GM18502 (cell line): ENCODE results near the gene NUB1.

Experiments
- ATAC-seq: cut with Tn5 transposase; IDR thresholded peaks from one replicate; pipeline ENCODE4 v1.9.1; 2021; ENCODE audit warnings: mild to moderate bottlenecking; ENCODE audit not compliant: unreplicated experiment, poor library complexity

Gene NUB1

DNA sequence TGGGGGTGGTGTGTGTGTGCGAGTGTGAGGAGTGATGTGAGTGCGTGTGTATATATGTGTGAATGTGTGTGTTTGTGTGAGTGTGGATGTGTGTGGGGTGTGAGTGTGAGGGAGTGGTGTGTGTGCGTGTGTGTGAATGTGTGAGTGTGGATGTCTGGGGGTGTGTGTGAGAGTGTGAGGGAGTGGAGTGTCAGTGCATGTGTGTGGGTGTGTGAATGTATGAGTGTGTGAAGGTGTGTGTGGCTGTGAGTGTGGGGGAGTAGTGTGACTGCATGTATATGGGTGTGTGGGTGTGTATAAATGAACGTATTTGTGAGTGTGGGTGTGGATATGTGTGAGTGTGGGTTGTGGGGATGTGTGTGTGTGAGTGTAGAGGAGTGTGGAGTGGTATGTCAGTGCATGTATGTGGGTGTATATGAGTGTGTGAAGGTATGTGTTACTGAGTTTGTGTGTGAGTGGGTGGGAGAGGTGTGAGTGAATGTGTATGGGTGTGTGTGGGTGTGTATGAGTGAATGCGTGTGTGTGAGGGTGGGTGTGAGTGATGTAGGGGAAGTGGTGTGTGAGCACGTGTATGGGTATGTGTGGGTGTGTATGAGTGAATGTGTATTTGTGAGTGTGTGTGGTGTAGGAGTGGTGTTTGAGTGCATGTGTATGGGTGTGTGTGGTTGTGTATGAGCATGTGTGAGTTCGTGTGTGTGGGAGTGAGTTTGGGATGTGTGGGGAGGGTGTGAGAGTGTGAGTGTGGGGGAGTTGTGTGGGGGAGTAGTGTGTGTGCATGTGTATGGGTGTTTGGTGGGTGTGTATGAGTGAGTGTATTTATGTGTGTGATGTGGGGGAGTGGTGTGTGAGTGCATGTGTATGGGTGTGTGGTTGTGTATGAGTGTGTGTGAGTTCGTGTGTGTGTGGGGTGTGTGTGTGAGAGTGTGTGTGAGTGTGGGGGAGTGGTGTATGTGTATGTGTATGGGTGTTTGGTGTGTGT, 28.5 kb upstream of the NUB1 start:
- ATAC-seq = no peak

DNA sequence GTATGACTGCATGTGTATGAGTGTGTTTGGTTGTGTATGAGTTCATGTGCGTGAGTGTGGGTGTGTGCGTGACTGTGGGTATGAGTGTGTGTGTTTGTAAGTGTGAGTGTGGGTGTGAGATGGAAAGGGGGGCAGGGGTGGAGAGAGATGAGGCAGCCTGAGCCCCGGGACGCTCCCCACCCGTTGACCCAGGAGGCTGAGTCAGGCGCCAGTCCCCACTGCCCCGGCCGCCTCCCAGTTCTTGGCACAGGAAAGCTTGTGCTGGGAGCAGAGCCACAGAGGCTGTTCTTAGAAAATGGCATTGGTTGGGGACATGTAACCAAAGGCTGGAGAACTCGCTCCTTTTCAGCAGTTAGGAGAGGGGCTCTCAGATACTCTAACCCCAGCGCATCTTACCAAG, 27.8 kb upstream of the NUB1 start:
- no peak for ATAC-seq

DNA sequence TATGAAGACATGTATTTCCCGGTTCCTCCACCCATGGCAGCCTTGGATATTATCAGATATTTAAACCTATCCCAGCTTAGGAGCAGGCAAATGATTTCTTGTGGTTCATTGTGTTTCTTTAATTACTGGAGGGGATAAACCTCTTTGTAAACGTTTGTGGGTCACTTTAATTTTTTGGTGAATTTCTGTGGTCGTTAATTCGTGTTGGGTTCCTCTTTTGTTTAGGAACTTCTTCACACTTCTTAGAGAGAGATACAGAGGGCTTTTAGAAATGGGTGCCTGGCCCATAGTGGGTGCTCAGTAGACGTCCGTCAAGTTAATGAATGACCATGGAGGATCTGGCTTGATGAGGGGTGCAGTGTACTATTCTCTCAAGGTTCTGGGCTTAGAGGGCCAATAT, 27.2 kb upstream of the NUB1 start:
- ATAC-seq = no peak

DNA sequence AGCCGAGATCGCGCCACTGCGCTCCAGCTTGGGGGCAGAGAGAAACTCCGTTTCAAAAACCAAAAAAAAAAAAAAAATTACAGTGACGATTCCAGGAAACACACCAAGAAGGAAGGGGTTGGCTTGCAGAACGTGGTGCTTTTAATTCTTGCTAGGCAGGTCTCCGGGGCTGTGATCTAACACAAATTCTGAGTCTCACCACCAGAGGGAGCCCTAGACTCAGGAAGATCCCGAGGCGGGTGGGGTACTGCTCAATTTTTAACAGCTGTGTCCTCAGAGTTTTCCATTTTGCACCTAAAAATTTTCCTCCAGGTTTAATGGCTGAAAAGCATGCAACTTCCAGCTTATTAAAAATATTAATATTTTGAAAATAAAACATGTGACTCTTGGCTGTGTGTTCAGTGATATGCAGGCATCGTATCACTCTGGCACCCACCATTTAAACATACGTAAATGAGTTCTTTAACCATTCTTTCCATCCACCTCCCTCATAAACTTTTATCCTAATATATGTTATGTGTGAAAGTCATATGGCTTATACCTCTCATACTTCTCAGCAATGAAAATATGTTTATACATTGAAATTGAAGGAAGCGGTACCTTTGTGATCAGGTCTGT, 26.5 kb upstream of the NUB1 start:
- no peak for ATAC-seq

DNA sequence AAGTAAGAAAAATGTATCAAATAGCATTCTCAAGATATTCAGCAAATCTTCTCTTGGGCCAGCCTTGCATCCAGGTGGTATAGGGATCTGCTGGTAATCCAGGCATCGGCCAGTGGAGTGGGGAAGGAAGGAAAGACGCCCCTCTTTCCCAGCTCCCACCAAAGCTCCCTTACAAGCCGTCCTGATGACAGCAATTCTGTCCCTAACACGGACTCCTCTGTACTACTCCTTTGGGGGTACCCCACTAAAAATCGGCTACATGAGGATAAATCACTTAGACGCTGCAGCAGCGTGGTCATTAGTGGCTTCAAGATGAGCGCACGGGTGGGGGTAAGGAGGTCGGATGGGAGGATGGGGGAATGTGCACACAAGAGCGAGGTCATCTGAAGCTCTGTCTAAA, 24.7 kb upstream of the NUB1 start:
- no peak for ATAC-seq

DNA sequence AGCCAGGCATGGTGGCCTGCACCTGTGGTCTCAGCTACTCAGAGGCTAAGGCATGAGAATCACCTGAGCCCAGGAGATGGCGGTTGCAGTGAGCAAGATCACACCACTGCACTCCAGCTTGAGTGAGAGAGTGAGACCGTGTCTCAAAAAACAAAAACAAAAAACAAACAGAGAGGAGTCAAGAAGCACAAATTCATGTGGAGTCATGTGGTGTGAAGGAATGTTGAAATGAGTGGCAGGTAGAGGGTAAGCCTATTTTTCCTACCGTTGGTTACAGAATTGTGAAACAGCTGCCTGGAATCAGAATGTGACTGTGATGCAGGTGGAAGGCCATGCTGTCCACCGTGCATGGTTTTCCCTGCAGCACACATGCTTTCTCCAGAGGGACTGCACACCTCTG, 23.7 kb upstream of the NUB1 start:
- ATAC-seq = no peak

DNA sequence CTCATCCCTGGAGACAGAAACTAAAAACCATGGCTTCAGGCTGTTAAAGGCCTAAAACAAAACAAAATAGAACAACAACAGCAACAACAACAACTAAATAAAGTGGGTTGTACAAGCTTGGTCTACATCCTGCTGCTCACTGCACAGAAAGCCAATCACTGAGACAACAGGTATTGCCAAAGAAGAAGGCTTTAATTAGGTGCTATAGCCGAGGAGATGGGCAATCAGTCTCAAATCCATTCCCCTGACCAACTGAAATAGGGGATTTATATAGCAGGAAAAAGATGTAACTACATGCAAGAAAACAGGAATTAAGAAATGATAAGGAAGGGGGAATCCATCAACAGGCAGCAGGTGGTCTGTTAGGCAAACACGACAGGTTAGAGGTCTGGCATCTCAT, 22.4 kb upstream of the NUB1 start:
- no peak for ATAC-seq

DNA sequence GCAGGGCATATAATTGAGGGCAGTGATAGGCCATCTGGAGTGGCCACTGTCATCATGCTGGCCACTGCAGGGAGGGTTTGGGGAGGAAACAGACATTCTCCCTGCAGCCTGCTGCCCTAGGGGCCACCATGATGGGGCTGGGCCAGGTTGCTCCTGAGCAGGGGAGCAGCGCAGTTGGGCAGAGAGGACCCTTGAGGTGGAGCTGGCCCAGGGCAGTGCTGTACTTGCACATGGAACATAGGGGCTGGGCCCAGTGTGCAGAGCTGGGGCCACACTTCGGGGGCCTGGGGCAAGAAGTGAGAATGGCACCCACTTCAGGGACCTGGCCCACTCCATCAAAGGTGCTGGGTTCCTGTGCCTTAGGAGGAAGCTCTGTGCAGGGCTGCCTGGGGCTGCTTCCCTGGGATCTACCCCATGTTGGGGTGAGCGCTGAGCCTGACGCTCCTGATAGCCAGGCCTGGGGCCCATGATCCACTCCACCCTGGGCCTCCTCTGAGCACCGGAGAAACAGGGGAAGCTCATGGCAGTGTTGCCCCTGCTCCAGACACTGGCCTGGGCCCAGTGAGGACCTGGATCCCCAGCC, 21.3 kb upstream of the NUB1 start:
- no peak for ATAC-seq

DNA sequence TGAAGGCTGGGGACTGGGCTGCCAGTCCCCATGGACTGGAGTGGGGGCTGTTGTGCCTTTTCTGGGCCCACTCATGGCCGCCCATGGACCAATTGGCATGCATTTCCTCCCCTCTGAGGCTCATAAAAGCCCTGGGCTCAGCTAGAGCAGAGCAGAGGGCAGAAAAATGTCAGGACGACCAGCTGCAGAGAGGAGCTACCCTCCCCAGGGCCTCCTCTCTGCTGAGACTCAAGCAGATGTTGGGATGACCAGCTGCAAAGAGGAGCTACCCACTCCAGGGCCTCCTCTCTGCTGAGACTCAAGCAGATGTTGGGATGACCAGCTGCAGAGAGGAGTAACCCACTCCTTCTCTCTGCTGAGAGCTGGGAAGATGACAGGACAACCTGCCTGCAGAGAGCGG, 20.3 kb upstream of the NUB1 start:
- ATAC-seq = no peak

DNA sequence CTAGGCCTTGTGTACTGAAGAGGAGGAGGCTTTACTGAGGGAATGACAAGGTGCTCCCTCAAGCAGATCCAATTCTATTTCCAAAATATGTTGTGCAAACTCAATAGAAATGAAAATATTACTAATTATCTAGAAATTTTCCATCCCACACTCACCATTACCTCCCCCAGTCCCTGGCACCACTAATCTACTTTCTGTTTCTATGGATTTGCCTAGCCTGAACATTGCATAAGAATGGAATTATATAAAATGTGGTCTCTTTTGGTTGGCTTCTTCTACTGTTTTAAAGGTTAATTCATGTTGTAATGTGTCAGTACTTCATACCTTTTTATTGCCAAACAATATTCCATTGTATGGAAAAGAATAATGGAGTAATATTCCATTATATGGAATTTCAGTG, 18.7 kb upstream of the NUB1 start:
- no peak for ATAC-seq

DNA sequence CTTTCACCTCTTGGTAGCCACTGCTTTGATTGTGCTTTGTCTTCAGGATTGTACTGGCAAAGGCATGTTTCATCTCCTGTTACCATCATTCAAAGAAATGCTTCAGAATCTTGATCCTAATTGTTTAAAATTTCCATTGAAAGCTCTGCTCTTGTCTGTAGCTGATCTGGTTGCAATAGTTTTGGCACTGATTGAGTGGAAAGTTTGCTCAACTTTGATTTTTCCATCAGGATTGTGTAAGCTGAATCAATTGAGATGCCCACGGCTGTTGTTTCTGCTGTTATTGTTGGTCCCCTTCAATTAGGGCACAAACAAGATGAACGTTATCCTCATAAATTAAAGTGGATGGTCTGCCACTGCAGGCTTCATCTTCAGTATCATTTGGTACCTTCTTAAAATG, 14.6 kb upstream of the NUB1 start:
- no peak for ATAC-seq

DNA sequence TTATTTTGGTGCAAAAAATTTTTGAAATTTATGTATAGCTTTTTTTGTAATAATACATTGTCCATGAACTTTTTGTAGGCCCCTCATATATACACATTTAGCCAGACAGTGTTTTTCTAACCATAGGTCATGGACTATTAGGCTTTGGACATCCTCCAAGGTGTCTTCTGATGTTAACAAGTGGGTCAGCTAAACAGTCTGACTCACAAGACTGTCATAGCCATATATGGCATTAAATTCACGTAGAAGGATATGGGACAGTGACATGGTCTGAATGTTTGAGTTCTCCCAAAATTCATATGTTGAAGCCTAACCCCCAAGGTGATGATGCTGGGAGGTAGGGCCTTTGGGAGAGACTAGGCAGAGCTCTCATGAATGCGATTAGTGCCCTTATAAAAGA, 14.0 kb upstream of the NUB1 start:
- no peak for ATAC-seq

DNA sequence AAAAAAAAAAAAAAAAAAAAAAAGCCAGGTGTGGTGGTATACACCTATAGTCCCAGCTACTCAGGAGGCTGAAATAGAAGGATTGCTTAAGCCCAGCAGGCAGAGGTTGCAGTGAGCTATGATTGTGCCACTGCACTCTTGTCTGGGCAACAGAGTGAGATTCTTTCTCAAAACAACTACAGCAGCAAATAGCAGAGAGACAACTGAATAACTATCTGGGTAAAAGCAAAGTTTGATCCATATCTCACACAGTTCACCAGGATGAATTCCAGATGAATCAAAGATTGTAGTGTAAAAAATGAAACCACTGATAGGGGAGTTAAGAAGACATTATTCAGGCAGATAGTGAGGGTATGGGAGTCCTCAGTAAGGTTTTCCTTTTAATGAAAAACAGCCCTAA, 11.4 kb upstream of the NUB1 start:
- ATAC-seq = no peak

DNA sequence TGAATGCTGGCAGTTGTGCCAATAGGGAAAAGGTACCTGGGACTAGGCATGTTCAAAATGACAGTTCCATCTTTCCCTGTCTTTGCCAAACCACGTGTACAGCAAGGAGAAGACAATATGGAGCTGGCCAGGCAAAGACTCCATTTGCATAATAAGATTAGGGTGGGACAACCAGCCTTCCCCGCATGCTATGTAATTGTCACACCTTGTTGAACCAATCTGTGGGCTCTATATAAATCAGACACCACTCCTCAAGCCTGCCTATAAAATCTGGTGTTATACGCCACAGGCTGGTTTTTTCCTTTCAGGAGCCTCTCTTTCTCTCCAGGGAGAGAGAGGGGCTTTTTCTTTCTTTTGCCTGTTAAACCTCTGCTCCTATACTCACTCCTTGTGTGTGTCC, 11.0 kb upstream of the NUB1 start:
- ATAC-seq = no peak

DNA sequence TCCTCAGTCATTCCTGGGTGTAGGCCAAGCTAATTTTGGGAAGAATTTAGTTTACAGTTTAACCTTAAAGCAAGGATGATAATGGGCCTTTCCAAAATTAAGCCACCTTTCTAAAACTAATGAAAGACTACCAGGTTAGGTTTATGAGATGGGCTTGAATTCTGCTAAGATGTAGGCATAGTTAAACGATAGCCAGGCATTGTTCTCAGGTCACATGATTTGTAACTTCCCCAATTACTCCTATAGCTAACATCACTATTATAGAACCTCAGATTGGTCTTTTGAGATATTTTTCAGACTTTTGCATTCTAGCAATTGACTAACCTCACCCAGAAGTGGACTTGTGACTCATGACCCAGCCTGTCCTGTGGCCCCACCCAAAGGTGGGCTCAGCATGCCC, 7.0 kb upstream of the NUB1 start:
- ATAC-seq = no peak

DNA sequence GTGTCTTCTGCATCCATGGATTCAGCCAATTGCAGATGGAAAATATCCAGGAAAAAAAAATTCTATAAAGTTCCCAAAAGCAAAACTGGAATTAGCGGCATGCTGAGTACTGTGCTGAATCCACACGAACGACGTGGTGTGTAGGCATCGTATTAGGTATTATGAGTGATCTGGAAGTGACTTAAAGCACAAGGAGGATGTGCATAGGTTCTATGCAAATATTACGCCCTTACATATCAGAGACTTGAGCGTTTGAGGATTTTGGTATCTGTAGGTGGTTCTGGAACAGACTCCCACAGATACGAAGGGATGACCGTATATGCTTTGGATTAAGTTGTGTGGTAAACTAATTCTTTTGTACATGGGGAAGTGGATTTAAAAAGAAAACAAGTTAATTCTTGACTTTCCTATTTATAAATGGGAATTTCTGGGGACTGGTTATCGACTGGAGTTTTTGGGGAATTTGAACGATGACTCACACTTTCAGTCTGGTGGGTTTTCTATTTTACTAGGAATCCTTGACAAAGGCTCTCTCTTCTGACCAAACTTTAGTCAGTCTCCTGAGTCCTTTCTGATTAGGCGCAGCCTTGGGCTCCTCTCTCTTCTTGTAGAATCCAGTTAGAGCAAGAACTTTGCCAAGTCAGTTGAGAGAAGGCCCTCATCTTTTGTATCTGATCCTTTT, 5.4 kb upstream of the NUB1 start:
- ATAC-seq = no peak

DNA sequence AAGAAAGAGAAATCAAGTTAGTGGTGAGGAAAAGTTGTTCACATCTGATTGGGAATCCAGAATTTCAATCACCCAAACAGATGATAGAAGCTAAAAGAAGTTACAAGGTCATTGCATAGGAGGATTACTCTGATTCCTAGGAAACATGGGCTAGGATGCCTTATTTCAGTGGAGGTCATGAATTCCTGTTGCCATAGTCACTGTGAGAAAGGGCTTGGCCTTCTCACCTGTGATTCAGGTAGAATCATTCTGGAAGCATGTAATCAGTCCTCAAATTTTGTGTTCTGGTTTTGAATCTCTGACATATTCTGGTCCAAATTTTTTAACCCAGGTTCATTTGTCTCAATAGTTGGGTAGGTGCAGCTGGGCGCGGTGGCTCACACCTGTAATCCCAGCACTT, 4.3 kb upstream of the NUB1 start:
- ATAC-seq = no peak

DNA sequence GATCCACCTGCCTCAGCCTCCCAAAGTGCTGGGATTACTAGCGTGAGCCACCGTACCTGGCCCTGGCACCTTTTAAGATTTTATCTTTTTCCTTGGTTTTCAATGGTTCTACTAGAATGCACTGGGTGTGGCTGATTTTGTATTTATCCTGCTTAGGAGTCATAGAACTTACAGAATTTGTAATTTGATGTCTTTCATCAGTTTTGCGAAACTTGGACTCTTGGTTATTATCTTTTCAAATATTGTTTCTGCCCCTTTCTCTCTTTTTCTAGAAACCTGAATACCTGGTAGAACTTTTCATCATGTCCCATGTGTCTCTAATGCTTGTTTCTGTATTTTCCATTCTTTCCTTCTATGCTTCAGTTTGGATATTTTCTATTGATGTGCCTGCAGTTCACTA, 2.8 kb upstream of the NUB1 start:
- ATAC-seq = no peak

DNA sequence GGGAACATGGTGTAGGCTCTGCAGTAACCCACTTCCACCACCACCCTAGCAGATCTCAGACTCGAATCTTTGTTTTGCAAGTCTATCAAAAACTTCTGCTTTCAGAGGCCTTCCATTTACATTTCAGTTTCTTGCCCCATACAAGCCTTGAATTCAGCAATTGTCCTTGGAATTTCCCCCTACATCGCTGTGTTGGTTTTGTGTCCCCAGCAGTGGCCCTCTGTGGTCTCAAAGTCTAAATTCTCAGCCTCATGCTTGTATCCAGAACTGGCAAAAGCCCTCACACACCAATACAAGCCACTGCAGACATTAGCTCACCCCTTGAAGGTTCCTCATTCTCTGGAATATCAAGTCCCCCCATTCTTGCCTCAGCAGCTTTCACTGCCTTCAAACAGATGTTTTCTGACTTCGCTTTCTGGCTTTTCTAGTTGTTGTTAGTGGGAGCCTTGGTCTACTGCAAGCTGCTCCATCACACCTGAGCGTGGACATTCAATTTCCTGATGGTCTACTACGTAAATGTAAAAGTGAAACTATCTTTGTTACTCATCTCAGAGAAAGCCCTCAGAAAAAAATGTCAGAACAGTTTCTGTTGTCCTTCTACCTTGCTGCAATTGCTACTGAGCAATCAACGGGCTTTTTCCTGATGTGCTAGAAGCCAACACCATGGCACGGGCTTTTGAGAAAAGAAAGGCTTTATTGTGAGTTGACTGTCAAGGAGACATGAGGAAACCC, 1.8 kb upstream of the NUB1 start:
- ATAC-seq = peak; percentile 46

DNA sequence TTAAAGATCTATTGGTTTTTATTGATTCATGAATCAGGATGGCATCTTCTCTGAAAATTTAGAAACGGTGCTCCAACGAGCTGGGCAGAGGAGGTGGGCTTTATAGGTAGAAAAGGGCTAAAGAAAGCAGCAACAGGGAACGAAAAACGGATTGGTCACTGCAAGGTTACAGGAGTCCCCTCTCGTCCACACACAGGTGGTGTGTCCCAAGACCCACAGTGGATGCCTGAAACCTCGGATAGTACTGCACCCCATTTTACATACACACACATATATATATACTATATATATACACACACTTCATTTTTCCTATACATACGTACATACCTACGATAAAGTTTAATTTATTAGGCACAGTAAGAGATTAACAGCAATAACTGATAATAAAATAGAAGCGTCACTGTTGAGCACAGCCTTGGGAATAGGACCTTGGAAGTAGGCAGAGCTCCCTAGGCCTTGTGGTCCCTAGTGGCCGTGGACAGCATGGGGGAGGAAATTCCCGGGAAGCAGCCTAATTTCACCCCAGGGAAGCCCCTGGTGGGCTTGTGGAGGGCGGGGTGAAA, 737 bp upstream of the NUB1 start:
- no peak for ATAC-seq
